NK-92 (cell line): ENCODE measurements around the gene VPS33A.
"Not testable (repeated sequence)": the region's sequence is repeated elsewhere in the genome, so short reads cannot be mapped to it uniquely, and the experiment has no call there.

ENCODE experiments used
- DNase-seq: peaks from one replicate; lab custom pipeline; 2025; ENCODE audit not compliant: unreplicated experiment; lab: John Stamatoyannopoulos, UW

The VPS33A gene

GRCh38 chr12:122258462-122258861, 7.8 kb downstream of the VPS33A start:
- not testable (repeated sequence) for DNase-seq

DNA sequence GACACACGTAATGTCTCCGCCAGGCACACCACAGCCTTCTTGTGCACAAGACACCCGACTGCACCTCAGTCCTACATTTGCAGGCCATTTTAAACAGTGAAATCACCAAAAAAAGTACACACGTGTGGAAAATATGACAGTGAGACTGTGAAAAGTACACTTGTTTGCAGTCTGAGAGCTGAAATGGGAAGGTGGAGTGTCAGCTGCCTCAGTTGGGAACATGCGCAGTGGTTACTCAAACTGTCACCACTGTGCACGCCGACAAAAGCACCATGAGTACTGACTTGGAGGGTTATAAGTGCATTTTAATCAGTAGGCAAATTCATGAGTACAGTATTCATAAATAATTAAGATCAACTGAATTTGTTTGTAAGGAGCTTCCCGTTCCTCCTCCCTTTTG, 15.8 kb downstream of the VPS33A start:
- DNase-seq = no peak

DNA sequence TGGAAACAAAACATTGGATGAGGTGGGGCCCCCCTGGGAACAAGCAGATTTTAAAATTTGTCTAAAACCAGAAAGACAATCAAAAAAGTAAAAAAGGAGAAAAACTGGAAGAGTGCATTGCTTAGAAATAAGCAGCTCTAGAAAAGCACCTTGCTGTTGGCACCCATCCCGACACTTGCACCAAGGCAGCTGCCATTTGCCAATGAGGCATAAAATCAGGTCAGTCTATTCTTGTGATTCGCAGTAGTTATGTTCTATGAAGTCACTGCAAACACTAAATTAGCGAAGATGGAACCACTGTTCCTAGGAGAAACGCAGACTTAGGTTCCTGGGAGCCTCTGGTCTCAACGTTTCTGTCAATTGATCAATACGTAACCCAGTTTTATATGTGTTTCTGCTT, 16.2 kb downstream of the VPS33A start:
- no peak for DNase-seq

- no peak for DNase-seq
Measured at GRCh38 chr12:122245553-122245952, 20.7 kb downstream of the VPS33A start.

- no peak for DNase-seq
Measured at GRCh38 chr12:122244565-122245371, 21.5 kb downstream of the VPS33A start.

DNA sequence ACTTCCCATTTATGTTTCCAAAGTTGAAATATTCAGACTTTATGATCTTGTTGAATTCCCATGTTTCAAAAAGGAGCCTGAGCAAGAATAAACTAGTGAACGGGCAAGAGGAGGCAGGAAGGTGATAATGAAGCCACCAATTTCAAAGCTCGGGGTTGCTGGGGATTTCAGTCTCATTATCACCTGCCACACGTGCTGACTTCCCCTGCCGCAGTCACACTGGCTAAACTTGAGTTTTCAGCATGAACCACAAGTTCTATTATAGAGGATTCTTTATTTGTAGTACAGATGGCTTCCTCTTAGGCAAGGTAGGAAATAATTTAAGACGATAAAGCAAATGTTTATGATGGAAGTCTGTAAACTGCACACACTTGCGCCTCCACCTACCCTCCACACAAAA, 22.3 kb downstream of the VPS33A start:
- no peak for DNase-seq

DNA sequence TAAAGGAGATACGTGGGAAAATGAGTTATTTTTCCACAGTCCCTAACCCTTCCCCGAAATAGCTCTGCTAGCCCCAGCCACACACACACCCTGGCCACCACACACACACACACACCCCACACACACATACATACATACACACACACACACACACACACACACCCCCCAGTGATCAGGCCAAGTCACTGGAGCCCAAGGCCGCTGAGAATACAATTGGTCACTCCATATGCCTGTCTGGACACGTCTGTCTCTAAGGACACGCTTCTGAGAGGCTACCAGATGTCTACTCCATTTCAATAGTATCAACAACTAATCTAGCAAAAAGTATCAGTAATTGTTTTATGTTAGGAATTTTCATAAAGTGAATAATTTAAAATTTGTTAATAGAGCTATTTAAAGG, 27.4 kb downstream of the VPS33A start:
- no peak for DNase-seq

DNA sequence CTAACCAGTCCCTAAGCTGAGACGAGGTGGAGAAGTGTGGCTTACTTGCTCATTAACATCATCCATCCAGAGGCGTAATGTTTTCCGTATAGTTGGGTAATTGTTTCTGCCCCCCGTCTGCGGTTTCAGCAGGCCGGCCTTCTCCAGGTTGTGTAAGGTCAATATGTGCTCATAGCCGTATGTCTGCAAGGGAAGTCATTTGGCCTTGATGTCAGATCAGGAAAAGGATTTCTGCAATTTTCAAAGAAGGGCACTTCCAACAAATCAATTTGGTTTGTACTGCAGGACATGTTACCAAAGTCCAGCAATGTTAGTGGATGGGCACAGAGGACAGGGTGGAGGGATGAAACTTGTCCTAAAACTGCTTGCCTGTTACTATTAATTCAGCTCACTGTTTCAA, 30.6 kb downstream of the VPS33A start:
- DNase-seq = no peak

- no peak for DNase-seq
Measured at GRCh38 chr12:122232691-122233090, 33.6 kb downstream of the VPS33A start.

DNA sequence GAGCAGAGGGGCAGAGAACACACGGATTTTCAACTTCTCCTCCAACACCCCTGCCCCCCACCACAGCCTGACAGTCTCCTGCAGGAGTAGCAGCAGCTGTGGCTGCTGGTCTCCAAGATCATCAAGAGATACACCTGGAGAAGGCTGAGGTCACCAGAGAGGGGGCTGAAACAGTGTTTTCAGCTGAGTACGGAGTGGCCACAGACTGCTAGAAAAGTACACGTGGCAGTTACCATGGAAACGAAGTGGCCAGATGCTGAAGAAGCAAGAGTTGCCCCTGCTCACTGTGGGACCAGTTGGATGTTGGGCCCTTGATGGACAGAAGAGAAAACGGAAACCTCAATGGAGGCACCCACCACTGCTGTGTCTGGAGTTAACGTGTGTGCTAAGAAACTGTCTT, 35.5 kb downstream of the VPS33A start:
- no peak for DNase-seq

GRCh38 chr12:122228092-122228491, 38.2 kb downstream of the VPS33A start:
- no peak for DNase-seq

DNA sequence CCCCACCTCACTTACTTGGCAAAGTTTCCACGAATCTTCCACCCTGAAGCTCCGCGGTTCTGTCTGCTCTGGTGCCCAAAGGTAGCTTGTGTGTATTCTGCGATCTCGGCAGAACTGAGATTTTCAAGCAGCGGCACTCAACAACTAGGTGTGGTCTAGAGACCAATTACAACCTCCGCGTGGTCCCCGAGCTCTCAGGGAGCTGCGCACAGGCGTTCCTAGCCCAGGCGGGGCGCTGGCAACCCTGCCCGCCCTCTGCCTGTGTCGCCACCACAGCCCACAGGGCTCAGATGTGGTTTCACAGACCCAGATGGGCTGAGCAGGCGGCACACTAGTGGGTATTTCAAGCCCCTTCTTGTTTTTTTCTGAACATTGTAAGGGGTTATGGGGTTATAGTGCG, 39.0 kb downstream of the VPS33A start:
- DNase-seq = no peak

DNA sequence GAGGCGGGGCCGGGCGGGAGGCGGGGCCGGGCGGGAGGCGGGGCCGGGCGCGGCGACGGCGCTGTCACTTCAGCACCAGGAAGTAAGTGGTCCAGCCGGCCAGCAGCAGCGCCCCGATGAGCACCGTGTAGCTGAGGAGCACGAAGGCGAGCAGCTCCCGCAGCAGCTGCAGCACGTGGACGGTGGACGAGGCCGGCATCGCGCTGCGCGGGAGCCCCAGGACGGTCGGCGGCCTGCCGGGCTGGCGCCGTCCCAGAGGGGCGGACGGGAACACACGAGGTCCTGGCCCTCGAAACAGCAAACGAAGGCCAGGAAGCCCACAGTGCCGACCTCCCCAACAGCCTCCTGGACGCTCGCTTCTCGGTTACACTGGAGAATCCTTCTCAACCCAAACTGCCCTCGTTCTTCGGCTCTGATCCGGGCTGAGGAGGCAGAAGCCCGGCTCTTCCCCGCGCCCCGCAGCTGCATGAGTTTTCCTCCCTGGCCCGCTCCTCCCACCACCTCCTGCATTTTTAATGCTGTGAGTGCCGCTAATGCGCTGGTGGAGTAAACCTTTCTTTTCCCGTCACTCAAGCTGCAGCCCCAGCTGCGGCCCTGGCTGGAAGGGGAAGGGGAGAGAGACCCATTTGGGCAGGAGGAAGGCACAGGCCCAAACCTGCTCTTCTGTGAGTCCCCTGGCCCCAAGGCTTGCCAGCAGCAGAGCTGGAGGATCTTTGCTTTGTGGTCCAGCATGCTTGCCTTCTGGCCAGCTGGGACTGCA, 39.7 kb downstream of the VPS33A start:
- no peak for DNase-seq

GRCh38 chr12:122225683-122226365, 40.5 kb downstream of the VPS33A start, which contains the start of gene DIABLO:
DIABLO (minus strand) TSS chr12:122226052; CDS start chr12:122226014, 38 bp downstream.
- DNase-seq = peak; percentile 97

DNA sequence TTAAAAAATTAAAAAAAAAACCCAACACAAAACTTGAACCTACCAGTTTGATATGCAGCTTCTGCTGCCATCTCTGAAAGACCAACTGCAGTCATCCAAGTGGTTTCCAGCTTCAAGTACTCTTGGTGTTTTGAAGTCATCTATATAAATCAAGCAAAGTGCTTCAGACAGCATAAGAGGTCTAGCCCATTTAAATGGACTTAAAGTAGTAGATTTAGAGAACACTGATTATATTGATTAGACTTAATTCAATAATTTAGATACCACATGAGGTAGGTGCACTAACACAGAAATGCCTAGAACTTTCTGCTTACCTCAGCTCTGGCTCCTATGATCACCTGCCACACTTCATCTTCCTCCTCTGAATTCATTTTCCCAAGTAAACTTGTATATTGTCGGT, 49.8 kb downstream of the VPS33A start:
- DNase-seq = no peak

DNA sequence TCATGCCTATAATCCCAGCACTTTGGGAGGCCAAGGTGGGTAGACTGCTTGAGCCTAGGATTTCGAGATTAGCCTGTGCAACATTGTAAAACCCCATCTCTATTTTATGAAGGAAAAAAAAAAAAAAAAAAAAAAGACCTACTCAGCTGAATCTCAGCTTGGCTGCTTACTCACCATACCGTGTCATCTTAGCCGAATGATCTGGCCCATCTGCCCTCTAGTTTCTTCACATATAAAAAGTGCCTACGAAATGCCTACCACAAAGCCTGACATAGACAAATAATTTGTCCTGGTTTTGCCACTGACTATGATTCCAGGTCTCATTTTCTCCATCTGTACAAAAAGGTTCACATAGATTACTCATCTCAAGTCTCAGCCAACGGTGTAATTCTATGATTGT, 50.5 kb downstream of the VPS33A start:
- DNase-seq = no peak

GRCh38 chr12:122208073-122208820, 58.0 kb downstream of the VPS33A start:
- no peak for DNase-seq

- no peak for DNase-seq
Measured at GRCh38 chr12:122207391-122207790, 58.9 kb downstream of the VPS33A start.

GRCh38 chr12:122206976-122207375, 59.3 kb downstream of the VPS33A start:
- no peak for DNase-seq

- no peak for DNase-seq
Measured at GRCh38 chr12:122206111-122206881, 60.0 kb downstream of the VPS33A start.
